ENCODE results near the gene TBC1D3B. TPM values are rescaled to one million over a fixed set of nuclear protein-coding genes. Genes with fewer than 3 reads are reported as not detected.
"Not testable (repeated sequence)": the region's sequence is repeated elsewhere in the genome, so short reads cannot be mapped to it uniquely, and the experiment has no call there.

Gene TBC1D3B
- 7.4 TPM for total RNA-seq (2021; ENCODE audit: unreplicated experiment)
- 5.0 TPM for polyA plus RNA-seq (2012; ENCODE audit: insufficient read length)
- Bru-seq, nascent RNA = percentile 11 among the genes with signal in this experiment
- BruChase-seq, experiment 1, labeled RNA remaining after a 2-hour chase = percentile 16 among the genes with signal in this experiment
- BruChase-seq, experiment 2, labeled RNA remaining after a 6-hour chase = percentile 20 among the genes with signal in this experiment
- long read RNA-seq = 0 reads

GRCh38 chr17:36176536-36176935, at the start of gene TBC1D3B:
Gene TBC1D3B, minus strand, starts transcription at chr17:36176636. Its CDS starts 1,586 bp downstream, at chr17:36175050.
- H3K36me3 ChIP-seq (ENCODE audit: control insufficient read depth, insufficient read depth, low read length); CTCF ChIA-PET; H3K4me3 ChIP-seq (ENCODE audit: low read depth in 2 of 2, low read length in 2 of 2); in situ Hi-C loops (cut with HindIII; ENCODE audit: low pct_unique_long_range_greater_than_20kb, low sequenced_read_pairs); POLR2A ChIA-PET; BruUV-seq (replicated peaks); DNase-seq (ENCODE audit: low read depth, low spot score); H3K9me3 ChIP-seq (ENCODE audit: control insufficient read depth, insufficient read depth, low read depth, low read length); H3K27ac ChIP-seq (ENCODE audit: low read length); ATAC-seq; intact Hi-C loops (cut with micrococcal nuclease; ENCODE audit: unreplicated experiment); H3K27me3 ChIP-seq (ENCODE audit: control insufficient read depth, insufficient read depth, low read length); H3K4me1 ChIP-seq (ENCODE audit: control insufficient read depth, insufficient read depth, low read length): not testable (repeated sequence)

DNA sequence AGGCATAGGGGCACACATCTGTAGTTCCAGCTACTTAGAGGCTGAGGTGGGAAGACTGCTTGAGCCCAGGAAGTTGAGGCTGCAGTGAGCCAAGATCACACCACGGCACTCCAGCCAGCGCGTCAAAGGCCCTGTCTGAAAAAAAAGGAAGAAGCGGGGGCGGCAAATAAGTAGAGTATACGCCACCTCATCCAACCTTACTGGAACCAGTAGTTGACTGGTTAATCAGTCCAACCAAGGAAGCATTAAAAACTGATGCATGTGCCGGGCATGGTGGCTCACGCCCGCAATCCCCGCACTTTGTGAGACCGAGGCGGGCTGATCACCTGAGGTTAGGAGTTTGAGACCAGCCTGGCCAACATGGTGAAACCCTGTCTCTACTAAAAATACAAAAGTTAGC, 46.5 kb upstream of the TBC1D3B start:
- H3K27me3 ChIP-seq (ENCODE audit: control insufficient read depth, insufficient read depth, low read length); H3K9me3 ChIP-seq (ENCODE audit: control insufficient read depth, insufficient read depth, low read depth, low read length); H3K4me1 ChIP-seq (ENCODE audit: control insufficient read depth, insufficient read depth, low read length); in situ Hi-C loops (cut with HindIII; ENCODE audit: low pct_unique_long_range_greater_than_20kb, low sequenced_read_pairs); CTCF ChIA-PET; intact Hi-C loops (cut with micrococcal nuclease; ENCODE audit: unreplicated experiment); ATAC-seq; DNase-seq (ENCODE audit: low read depth, low spot score); H3K27ac ChIP-seq (ENCODE audit: low read length); H3K36me3 ChIP-seq (ENCODE audit: control insufficient read depth, insufficient read depth, low read length); H3K4me3 ChIP-seq (ENCODE audit: low read depth in 2 of 2, low read length in 2 of 2); POLR2A ChIA-PET; BruUV-seq (replicated peaks): not testable (repeated sequence)

- intact Hi-C loops (cut with micrococcal nuclease; ENCODE audit: unreplicated experiment); H3K27me3 ChIP-seq (ENCODE audit: control insufficient read depth, insufficient read depth, low read length); H3K4me3 ChIP-seq (ENCODE audit: low read depth in 2 of 2, low read length in 2 of 2); in situ Hi-C loops (cut with HindIII; ENCODE audit: low pct_unique_long_range_greater_than_20kb, low sequenced_read_pairs); BruUV-seq (replicated peaks); POLR2A ChIA-PET; H3K9me3 ChIP-seq (ENCODE audit: control insufficient read depth, insufficient read depth, low read depth, low read length); H3K27ac ChIP-seq (ENCODE audit: low read length); DNase-seq (ENCODE audit: low read depth, low spot score); CTCF ChIA-PET; ATAC-seq; H3K4me1 ChIP-seq (ENCODE audit: control insufficient read depth, insufficient read depth, low read length); H3K36me3 ChIP-seq (ENCODE audit: control insufficient read depth, insufficient read depth, low read length): not testable (repeated sequence)
These were observed 45.2 kb upstream of the TBC1D3B start for GRCh38 chr17:36221581-36222100.

DNA sequence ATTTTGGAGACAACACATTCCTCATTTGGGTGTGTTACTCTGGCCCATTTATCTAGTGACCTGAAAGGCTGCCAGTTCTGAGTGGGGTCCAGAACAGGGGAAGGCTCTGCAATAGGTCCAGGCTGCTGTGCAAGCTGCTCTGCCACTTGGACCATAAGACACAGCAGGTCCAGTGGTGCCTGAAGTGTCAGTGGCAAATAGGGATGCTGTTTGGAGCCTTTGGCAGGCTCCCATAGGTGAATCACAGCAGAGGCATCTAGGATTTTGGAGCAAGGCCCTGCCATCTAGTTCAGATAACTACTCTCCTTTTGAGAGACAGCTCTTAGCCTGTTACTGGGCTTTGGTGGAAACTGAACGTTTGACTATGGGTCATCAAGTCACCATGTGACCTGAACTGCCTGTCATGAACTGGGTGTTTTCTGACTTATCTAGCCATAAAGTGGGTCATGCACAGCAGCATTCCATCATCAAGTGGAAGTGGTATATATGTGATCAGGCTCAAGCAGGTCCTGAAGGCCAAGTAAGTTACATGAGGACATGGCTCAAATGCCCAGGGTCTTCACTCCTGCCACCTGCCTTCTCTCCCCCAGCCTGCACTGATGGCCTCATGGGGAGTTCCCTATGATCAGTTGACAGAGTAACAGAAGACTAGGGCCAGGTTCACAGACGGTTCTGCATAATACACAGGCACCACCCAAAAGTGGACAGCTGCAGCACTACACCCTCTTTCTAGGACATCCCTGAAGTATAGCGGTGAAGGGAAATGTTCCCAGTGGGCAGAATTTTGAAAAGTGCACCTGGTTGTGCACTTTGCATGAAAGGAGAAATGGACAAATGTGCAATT, 44.5 kb upstream of the TBC1D3B start:
- DNase-seq (ENCODE audit: low read depth, low spot score); ATAC-seq; BruUV-seq (replicated peaks); intact Hi-C loops (cut with micrococcal nuclease; ENCODE audit: unreplicated experiment); in situ Hi-C loops (cut with HindIII; ENCODE audit: low pct_unique_long_range_greater_than_20kb, low sequenced_read_pairs); H3K9me3 ChIP-seq (ENCODE audit: control insufficient read depth, insufficient read depth, low read depth, low read length); H3K36me3 ChIP-seq (ENCODE audit: control insufficient read depth, insufficient read depth, low read length); H3K27me3 ChIP-seq (ENCODE audit: control insufficient read depth, insufficient read depth, low read length); POLR2A ChIA-PET; H3K4me1 ChIP-seq (ENCODE audit: control insufficient read depth, insufficient read depth, low read length); H3K27ac ChIP-seq (ENCODE audit: low read length); CTCF ChIA-PET; H3K4me3 ChIP-seq (ENCODE audit: low read depth in 2 of 2, low read length in 2 of 2): not testable (repeated sequence)

GRCh38 chr17:36219556-36219955, 43.1 kb upstream of the TBC1D3B start:
- CTCF ChIA-PET; H3K36me3 ChIP-seq (ENCODE audit: control insufficient read depth, insufficient read depth, low read length); H3K4me3 ChIP-seq (ENCODE audit: low read depth in 2 of 2, low read length in 2 of 2); BruUV-seq (replicated peaks); POLR2A ChIA-PET; DNase-seq (ENCODE audit: low read depth, low spot score); H3K27ac ChIP-seq (ENCODE audit: low read length); H3K9me3 ChIP-seq (ENCODE audit: control insufficient read depth, insufficient read depth, low read depth, low read length); intact Hi-C loops (cut with micrococcal nuclease; ENCODE audit: unreplicated experiment); ATAC-seq; H3K4me1 ChIP-seq (ENCODE audit: control insufficient read depth, insufficient read depth, low read length); H3K27me3 ChIP-seq (ENCODE audit: control insufficient read depth, insufficient read depth, low read length); in situ Hi-C loops (cut with HindIII; ENCODE audit: low pct_unique_long_range_greater_than_20kb, low sequenced_read_pairs): not testable (repeated sequence)

DNA sequence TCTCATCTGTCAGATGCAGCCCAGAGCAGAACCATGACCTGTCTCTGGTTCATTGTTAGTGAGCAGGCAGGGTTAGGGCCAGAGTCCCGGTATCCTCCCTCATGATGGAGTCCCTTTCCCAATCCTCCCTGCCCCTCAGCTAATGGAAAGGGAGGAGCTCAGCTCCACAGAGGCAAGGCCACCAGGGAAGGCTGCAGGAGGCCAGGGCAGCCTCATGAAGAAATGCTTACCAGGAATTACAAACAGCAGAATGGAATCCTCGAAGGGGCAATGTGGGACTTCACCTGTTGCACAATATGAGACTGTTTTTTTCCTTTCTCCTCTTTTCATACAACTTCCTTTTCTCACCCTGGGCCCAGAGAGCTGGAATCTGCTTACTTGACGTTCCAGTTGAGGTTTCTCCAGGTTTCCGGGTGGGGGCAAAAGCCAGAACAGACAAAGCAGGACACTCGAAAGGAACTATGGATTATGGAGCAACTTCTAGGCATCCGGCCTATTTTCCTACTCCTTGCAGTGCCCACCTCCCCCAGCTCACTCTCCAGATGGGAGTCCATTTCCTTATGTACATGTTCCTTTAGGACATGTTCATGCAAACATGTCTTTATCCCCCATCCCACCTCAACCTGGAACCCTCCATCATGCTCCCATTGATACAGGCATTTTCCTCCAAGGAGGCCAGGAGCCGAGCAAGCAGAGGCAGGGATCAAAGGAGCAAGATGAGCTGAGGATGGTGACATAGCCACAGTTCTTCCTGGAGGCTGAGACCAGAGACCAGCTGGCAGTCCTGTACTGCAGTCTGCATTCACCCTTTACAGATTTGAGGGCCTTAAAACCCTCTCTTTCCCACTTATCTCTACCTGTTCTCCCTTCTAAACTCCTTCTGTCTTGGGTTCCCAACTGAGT, 39.2 kb upstream of the TBC1D3B start:
- intact Hi-C loops (cut with micrococcal nuclease; ENCODE audit: unreplicated experiment); H3K27me3 ChIP-seq (ENCODE audit: control insufficient read depth, insufficient read depth, low read length); H3K27ac ChIP-seq (ENCODE audit: low read length); H3K4me3 ChIP-seq (ENCODE audit: low read depth in 2 of 2, low read length in 2 of 2); H3K36me3 ChIP-seq (ENCODE audit: control insufficient read depth, insufficient read depth, low read length); ATAC-seq; DNase-seq (ENCODE audit: low read depth, low spot score); BruUV-seq (replicated peaks); POLR2A ChIA-PET; CTCF ChIA-PET; H3K4me1 ChIP-seq (ENCODE audit: control insufficient read depth, insufficient read depth, low read length); in situ Hi-C loops (cut with HindIII; ENCODE audit: low pct_unique_long_range_greater_than_20kb, low sequenced_read_pairs); H3K9me3 ChIP-seq (ENCODE audit: control insufficient read depth, insufficient read depth, low read depth, low read length): not testable (repeated sequence)

Measured in Panc1 (cell line).